ENCODE results near the gene NLRP10.

GRCh38 chr11:8004008-8004407 is 38.8 kb upstream of the NLRP10 start:
- TF ChIP-seq ZNF645 (tag by site-specific recombination; IDR thresholded peaks at IDR 0.05) (no peak), ZNF175 (tag by site-specific recombination; IDR thresholded peaks at IDR 0.05) (no peak), CTCF (tag by site-specific recombination; IDR thresholded peaks at IDR 0.05) (no peak), ZNF274 (IDR thresholded peaks at IDR 0.05; ENCODE audit: low read length) (no peak), ZNF274 (tag by site-specific recombination; IDR thresholded peaks at IDR 0.05; ENCODE audit: borderline replicate concordance) (no peak), ZBTB7A (tag by site-specific recombination; IDR thresholded peaks at IDR 0.05; ENCODE audit: low read depth) (no peak), ZNF133 (tag by site-specific recombination; IDR thresholded peaks at IDR 0.05) (no peak)

All from HEK293 (cell line).